HG03103 (cell line): ENCODE measurements around the gene DAPK2.
"Not testable (repeated sequence)": the region's sequence is repeated elsewhere in the genome, so short reads cannot be mapped to it uniquely, and the experiment has no call there.

Source experiments
- ATAC-seq: cut with Tn5 transposase; IDR thresholded peaks from one replicate; pipeline ENCODE4 v1.9.1; 2021; ENCODE audit warnings: low read depth; ENCODE audit not compliant: unreplicated experiment

The DAPK2 gene

DNA sequence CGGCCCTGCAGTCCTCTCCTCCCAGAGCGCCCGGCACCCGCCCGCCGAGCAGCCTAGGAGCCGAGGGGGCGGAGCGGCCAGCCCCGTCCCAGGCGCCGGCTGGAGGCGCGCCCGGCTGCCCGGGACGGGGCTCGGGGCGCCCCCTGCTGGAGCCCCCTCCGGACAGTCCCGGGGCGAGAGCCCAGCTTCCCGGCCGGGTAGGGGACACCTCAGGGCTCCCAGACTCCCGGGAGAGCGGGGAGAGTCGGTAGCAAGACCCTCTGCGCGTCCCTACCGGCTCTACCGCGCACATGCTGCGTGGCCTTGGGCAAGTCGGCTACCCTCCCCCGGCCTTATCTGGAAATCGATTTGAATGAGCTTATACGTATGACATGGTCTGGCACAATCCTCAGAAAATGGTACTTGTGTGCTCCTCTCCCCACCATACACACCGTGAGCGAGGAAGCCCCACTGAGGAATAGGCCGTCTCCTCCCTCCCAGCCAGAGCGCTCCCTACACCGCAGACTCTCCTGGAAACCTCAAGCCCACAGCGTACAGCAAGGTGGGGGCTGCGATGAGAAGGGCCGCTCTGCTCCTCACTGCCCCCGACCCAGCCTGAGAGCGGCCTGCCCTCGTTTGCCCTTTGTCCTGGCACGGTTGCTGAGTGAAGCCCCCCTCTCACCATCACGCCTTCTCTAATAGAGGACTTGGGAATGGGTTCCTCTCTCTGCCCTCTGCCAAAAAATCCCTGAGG lies at the start of gene DAPK2:
DAPK2 (minus strand) TSS at position 65 of the 733 bp plus-strand sequence. CDS start 6,224 bp downstream, outside the sequence.
- ATAC-seq, result no peak

DNA sequence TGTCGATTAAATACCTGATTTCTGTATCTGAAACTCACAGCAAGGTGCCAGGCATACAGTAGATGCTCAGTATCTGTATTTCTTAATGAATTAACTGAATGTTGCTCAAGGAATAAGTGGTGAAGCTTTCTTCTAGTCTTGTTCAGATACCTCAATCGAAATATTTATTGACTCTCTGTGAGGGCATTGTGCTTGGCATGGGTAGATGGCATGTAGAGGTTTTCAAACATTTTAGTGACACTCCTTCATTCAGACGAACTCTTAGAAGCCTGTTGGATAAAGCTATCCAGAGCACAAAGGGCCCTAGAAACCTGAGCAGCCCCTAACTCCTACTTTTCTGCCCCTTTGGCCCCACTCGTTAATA lies 49.1 kb upstream of the DAPK2 start:
- ATAC-seq, result no peak

DNA sequence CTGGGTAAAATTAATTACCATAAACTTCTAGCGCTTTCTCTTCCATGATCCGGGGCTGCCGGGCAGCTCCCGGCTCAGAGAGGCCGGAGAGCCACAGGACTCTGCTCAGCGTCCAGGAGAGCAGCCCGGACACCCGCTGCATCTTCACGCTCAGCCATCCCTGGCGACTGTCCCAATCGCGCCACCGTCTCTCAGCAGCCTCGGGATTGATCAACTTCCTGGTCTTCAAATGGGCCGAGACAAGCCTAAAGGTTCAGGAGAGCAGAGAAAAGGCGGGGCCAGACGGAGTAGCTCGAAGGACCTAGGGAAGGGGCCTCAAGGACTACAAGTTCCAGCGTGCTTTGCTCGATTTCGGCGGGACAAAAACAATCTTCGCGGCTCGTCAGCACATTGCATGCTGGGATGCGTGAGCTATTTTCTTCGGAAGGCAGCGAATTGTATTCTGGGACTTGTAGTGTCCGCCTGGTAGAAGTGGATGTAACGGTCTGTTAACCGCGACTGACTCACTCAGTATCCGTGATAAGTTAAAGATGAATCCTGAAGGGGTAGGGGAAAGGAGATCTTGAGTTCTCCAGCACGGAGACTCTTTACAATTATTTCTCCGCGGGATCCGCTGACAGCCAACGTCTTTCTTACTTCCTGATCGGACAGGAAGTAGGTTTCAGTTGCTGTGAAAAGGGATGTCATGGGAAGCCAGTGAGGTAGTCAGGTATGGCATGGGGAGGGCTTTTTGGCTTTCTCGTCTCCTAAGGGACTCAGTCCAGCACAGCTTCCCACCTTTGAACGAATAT lies 47.5 kb upstream of the DAPK2 start, which contains the start of gene CIAO2A:
CIAO2A (minus strand) TSS at position 212 of the 791 bp plus-strand sequence; CDS start at position 142, 70 bp downstream.
- peak; percentile 46 for ATAC-seq

DNA sequence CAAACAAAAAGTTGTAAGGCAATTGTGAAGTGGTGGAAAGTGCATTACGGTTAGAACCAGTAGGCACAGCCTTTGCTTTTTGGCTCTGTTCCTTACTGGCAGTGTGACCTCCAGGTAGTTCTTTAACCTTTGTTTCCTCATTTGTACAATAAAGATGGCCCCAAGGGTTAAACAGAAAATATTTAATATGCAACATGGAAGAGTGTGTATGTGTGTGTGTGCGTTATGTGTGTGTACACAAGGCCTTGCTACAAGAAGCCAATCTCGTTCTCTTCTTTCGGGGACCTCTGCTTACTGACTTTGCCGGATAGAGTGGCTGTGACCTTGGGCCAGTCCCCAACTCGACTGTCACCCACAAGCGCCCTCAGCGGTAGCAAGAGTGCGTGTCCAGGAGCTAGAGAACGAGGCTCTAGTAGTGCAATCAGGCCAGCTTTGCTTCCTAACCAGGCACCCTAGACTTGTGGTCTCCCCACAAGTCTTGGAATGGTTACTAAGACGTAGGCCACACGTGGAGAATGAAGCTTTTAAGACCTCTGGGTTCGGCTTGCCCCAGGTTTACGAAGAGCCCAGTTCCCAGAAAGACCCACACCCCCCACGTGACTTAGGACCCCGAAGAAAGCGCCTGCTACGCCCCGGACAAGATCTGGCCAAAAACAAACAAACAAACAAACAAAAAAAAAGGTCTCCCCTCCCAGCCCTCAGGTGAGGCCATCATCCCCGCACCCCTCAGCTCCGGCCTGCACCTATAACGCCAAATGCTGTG lies 46.8 kb upstream of the DAPK2 start:
- no peak for ATAC-seq

DNA sequence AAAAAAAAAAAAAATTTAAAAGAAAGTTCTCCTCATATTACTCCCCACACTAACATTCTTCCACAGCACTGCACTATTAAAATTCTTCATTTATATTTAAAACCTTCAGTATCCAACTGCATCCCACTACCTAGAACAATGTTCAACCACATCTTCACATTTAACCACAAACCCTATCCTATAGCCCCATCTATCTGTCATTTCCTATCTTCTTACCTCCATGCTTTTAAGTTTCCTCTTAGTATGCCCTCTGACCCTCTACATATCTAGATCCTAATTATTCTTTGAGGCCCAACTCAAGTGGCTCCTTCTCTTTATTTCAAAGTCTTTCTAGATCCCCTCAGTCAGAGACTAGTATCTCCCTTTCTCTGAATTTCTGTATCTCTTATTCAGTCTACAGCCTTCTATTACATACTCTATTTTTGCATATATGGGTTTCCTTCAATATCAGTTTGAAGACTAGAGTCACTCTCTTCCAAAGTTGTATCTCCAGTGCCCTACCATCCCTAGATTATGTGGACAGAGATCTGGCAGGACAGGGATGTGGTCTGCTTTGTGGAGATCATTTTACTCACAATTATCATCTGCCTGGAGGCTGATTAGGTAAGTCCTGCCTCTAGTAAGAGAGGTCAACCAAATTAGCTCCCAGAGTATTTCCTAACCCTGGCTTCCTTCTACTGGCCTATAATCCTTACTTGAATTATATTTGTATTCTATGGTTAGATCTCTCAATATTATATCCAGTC lies 46.0 kb upstream of the DAPK2 start:
- ATAC-seq, result no peak

DNA sequence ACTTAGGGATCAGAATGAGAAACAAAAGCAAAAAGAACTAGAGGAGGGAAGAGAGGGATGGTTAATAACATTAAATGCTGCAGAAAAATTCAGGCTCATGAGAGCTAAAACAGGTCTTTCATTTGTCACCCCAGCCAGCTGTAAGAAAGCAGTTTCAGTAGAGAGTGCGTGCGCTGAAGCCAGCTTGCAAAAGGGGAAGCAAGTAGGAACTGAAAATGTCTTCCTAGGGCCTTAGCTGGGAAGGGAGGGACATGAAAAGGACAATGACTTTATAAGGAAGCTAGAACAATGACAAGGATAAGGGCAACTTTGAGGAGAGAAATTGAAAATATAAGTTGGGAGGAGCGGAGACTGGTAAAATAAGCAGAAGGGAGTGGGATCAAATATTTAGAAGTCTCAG lies 44.2 kb upstream of the DAPK2 start:
- no peak for ATAC-seq

DNA sequence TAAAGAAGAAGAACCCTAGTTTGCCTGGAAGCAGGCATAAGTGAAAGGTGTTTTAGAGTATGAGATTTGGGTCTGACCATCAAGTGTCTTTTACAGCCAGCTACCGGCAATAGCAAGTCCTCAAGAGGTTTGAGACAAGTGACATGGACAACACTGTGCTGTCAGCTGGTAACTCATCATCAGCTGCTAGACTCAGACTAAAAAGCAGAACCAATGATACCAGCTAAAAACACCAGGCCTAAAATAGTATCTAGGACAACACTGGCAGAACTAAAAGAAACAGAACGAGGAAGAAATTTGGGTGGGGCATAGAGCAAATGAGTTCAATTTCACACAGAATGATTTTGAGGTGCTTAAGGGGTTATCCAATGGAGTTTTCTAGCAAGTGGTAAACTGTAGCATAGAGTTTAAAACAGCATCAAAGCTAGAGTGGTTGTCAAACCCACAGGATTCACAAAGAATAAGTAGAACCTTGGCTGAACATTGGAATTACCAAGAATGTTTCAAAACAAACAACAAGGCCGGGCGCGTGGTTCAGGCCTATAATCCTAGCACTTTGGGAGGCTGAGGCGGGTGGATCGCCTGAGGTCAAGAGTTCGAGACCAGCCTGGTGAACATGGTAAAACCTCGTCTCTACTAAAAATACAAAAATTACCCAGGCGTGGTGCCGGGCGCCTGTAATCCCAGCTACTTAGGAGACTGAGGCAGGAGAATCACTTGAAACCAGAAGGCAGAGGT lies 43.4 kb upstream of the DAPK2 start:
- no peak for ATAC-seq

DNA sequence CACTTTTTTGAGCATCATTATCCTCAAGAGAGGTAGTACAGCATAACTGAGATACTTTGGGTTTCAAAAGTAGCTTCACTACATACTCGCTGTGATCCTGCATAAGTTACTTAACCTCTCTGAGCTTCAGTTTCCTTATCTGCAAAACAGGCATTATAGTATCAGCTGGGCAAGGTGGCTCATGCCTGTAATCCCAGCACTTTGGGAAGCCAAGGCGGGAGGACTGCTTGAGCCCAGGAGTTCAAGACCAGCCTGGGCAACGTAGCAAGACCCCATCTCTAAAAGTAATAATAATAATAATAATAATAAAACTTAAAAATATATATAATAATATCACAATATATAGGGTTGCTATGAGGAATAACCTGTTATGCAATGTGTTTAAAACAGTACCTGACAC lies 36.5 kb upstream of the DAPK2 start:
- ATAC-seq, result no peak

DNA sequence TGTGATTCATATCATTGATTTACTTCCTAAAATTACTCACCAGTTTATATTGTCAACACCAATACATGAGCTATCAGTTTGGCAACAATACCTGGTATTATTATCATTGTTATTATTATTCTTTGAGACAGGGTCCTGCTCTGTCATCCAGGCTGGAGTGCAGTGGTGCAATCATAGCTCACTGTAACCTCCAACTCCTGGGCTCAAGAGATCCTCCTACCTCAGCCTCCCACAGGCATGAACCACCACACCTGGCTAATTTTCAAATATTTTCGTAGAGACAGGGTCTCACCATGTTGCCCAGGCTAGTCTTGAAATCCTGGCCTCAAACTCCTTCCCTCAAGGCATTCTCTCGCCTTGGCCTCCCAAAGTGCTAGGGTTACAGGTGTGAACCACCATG lies 27.2 kb upstream of the DAPK2 start:
- not testable (repeated sequence) for ATAC-seq

DNA sequence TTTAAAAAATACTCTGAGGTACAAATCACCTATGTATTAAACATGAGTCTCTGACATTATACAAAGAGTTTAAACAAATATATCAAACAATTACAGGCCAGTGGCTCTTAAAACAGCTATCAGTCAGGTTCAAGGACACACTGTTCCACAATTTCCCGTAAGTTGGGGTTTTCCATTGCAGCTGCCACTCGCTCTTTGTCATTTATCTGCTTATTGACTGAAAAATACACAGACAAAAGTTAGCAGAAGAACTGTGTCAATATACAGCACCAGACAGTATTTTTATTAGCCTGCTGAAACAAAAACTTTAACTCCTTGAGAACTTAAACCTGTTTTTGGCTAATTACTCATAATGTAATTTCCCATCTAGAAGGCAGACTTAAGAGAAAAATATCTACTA lies 26.5 kb upstream of the DAPK2 start:
- ATAC-seq, result no peak

DNA sequence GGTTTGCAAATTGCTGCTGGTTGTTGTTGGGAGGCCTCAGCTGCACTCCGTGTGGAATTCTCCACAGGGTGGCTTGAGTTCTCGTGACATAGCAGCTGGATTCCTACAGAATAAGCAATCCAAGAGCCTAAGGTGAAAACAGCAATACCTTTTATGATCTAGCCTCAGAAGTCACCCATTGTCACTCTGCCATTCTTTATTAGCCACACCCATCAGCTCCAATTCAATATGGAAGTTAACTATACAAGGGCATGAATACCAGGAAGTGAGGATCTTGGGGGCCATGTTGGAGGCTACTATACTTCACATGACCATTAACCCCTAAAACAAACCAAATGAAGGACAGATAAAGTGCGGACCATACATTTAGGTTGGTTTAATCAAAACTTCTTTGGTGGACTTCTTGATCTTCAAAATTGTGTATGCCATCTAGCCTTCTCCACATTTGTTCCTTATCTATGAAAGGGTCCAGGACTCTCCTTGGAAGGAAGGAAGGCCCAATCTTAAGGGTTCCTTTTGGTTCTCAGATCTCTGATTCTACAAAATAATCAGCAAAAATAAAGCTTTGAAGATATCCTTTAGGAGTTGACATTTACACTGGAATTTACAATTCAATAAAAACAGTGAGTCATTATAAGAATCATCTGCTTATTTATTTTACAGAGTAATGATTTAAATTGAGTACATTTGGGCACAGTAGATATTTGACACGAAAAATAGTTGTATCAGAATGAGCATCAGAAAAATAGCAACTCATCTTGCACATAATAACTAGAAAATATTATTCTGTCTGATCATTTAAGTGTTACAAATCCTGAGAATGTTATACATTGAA lies 25.9 kb upstream of the DAPK2 start:
- no peak for ATAC-seq

DNA sequence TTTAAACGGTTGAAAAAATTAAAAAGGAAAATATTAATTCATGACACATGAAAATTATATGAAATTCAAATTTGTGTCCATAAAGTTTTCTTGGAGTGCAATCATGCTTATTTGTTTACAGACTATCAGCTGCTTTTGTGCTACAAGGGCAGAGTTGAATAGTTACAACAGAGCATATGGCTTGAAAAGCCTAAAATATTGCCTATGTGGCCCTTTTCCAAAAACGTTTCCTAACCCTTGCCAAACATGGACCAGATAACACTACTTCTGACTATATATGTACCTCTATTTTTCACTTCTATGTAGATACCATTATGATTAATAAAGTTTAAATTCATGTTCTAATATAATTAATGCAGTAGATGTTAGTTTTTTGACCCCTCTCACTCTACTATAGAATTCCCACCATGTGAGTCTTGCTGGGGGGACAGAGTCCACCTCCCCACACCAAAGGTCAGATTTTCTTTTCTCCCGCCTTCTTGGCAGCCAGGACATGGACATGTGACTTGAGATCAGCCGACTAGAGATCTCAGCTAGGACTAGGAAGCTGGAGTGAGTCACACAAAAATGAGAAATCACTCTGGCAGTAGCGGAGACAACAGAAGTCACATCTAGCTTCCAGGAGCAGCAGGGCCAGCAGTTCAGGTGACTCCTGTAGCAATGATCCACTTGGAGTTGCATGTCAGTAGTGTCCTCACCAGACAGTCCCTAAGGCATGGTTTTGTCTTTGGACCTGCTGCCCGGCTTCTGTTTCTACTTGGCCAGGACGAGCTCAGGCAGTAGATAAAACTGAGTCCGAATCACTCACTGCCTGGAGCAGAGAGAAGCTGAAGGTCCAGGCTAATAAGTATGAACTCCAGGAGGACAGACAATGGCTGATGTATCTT lies 24.9 kb upstream of the DAPK2 start:
- no peak for ATAC-seq

DNA sequence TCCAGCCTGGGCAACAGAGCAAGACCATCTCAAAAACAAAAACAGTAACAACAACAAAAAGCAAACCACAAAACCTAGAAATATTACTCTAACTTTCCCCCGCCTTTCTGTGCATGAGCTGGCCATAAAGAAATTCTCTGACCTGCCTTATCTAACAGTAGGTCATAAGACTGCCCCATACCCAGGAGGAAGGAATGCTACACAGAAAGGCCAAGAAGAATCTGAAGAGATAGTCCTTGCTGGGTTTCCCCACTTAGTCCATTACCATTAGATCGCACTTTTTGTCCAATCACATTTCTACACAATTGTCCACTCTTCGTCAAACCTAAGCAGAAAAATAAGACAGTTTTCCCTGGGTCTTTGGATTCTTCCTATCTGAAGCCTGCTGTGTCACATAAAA lies 23.8 kb upstream of the DAPK2 start:
- no peak for ATAC-seq

DNA sequence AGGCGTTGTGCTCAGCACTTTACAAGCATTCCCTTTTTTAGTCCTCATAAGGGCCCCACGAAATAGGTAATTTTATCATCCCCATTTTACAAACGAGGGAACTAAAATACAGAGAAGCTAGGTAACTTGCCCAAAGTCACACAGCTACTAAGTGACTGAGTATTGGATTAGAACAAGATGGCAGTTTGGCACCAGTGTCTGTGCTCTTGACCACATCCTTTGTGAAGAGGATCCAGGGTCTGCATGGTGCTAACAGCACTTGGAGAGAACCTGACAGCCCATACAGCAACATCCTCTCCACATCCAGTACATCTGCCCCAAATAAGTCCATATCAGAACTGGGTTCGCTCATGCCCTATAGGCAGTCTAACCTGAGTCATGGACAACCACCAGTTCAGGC lies 21.8 kb upstream of the DAPK2 start:
- no peak for ATAC-seq

DNA sequence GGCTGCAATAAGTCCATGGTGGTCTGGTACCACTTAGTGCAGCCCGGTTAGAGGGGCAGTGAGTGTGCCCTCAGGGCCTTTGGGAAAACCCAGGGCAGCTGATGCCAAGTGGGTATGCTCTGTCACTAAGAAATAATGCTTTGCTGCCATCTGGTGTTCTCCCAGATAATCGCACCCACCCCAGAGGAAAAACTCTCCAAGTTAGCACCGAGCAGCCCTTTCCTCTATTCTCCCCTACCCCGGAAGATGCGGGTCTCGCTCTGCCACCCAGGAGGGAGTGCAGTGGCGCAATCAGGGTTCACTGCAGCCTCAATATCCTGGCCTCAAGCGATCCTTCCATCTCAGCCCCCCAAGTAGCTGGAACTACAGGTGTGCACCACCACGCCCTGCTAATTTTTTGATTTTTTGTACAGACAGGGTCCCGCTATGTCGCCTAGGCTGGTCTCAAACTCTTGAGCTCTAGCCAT lies 21.3 kb upstream of the DAPK2 start:
- no peak for ATAC-seq

DNA sequence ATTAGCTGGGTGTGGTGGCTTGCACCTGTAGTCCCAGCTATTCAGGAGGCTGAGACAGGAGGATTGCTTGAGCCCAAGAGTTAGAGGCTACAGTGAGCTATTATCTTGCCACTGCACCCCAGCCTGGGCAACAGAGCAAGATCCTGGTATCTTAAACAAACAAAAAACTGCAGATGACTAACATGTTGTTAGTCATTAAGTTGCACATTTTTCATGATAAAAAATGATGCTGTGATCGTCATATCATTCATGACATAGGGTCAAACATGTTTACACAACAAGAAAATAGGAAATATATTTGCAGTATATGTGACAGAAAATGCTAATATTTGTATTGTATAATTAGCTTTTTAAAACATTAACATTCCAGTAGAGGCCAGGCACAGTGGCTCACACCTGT lies 20.2 kb upstream of the DAPK2 start:
- ATAC-seq, result no peak

DNA sequence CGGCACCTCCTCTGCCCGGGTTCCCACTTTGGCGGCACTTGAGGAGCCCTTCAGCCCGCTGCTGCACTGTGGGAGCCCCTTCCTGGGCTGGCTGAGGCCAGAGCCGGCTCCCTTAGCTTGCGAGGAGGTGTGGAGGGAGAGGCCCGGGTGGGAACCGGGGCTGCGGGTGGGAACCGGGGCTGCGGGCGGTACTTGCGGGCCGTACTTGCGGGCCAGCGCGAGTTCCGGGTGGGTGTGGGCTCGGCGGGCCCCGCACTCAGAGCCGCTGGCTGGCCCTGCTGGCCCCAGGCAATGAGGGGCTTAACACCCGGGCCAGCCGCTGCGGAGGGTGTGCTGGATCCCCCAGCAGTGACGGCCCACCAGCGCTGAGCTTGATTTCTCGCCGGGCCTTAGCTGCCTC lies 14.4 kb upstream of the DAPK2 start:
- ATAC-seq, result no peak

DNA sequence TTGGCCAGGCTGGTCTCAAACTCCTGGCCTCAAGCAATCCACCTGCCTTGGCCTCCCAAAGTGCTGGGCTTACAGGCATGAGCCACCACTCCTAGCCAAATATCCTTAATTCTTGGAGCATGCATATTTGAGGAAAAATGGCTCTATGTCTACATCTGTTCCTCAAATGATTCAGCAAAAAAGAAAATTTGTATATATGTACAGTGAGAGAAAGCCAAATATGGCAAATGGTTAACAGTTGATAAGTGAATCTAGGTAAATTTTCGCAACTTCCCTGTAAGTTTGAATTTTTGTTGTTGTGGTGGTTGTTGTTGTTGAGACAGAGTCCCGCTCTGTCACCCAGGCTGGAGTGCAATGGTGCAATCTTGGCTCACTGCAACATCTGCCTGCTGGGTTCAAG lies 12.8 kb upstream of the DAPK2 start:
- ATAC-seq, result not testable (repeated sequence)
